A549 (cell line): ENCODE results near the gene WDR33.

Experiments
- NPAS2 ChIP-seq: fragments of 250-450 bp; sonication (Bioruptor Pico); IDR thresholded peaks from 2 replicates; pipeline ENCODE4 v1.8.0; 2022; ENCODE audit warnings: mild to moderate bottlenecking, moderate library complexity, borderline replicate concordance
- RAD21 ChIP-seq, 2 experiments: fragments of >200 bp in 1 of 2; sonication (Bioruptor Twin) in 1 of 2; formaldehyde crosslinking in 1 of 2; IDR thresholded peaks in 1 of 2; conservative IDR thresholded peaks in 1 of 2; 2 replicates in 1 of 2; 3 replicates in 1 of 2; pipeline ENCODE4 v1.6.1; 2012 to 2018; ENCODE audit warnings: inconsistent platforms in 1 of 2
- SMC3 ChIP-seq: fragments of >200 bp; sonication (Bioruptor Twin); formaldehyde crosslinking; IDR thresholded peaks from 3 replicates; pipeline ENCODE4 v1.6.1; 2018; ENCODE audit warnings: inconsistent platforms
- TF ChIP-seq, protein P1 (sequence below): fragments of >200 bp; sonication (Bioruptor Twin); formaldehyde crosslinking; IDR thresholded peaks from 3 replicates; pipeline ENCODE4 v1.5.1; 2016

- TF ChIP-seq, protein P1, sequence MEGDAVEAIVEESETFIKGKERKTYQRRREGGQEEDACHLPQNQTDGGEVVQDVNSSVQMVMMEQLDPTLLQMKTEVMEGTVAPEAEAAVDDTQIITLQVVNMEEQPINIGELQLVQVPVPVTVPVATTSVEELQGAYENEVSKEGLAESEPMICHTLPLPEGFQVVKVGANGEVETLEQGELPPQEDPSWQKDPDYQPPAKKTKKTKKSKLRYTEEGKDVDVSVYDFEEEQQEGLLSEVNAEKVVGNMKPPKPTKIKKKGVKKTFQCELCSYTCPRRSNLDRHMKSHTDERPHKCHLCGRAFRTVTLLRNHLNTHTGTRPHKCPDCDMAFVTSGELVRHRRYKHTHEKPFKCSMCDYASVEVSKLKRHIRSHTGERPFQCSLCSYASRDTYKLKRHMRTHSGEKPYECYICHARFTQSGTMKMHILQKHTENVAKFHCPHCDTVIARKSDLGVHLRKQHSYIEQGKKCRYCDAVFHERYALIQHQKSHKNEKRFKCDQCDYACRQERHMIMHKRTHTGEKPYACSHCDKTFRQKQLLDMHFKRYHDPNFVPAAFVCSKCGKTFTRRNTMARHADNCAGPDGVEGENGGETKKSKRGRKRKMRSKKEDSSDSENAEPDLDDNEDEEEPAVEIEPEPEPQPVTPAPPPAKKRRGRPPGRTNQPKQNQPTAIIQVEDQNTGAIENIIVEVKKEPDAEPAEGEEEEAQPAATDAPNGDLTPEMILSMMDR: no peak; the same call in 2 of the 3 replicates
- no peak for TF ChIP-seq NPAS2 (CRISPR knock-in tag)
- 0 out of 3 replicates have a peak, but pooled peaks have one; percentile 15 for TF ChIP-seq SMC3
- TF ChIP-seq RAD21 (conservative IDR thresholded peaks at IDR 0.05 in 1 of 2, IDR thresholded peaks at IDR 0.05 in 1 of 2): no peak
Measured at GRCh38 chr2:127700527-127701192, 110.3 kb downstream of the WDR33 start.
